Pancreas (tissue), 10 donors: ENCODE data around the gene HOXC10. TPM values are rescaled to one million over a fixed set of nuclear protein-coding genes. Genes with fewer than 3 reads are reported as not detected.

Experiments used
- ATAC-seq, 4 donors: fragments of 200-7000 bp; cut with Tn5 transposase; one replicate each; pipeline versions ENCODE4 v1.8.0 to v1.9.1; 2020; ENCODE audit warnings: mild to moderate bottlenecking in 4 of 4, moderate library complexity in 4 of 4
- DNase-seq, 6 donors: peaks; one replicate each; pipeline ENCODE4 v3.0.0-alpha.2; 2020
- FAIRE-seq: peaks from 2 replicates; lab custom pipeline; 2012; peaks lifted over from hg19 to GRCh38; lab: Jason Lieb, UNC
- H3K27ac ChIP-seq, 4 donors: fragments of 200-600 bp; sonication (generic); 1 replicate in 3 of 4; 2 replicates in 1 of 4; pipeline versions ENCODE4 v1.5.0 to v1.8.0; 2020
- H3K27me3 ChIP-seq, 4 donors: fragments of 200-600 bp; one replicate each; pipeline ENCODE4 v1.8.0; 2021
- H3K36me3 ChIP-seq, 3 donors: fragments of 200-600 bp; sonication (generic) in 1 of 3; one replicate each; pipeline versions ENCODE4 v1.5.0 to v1.8.0; 2020 to 2021
- H3K4me1 ChIP-seq, 3 donors: fragments of 200-600 bp; one replicate each; pipeline ENCODE4 v1.8.0; 2021
- H3K4me3 ChIP-seq, 4 donors: fragments of 200-600 bp; sonication (generic) in 2 of 4; one replicate each; pipeline versions ENCODE4 v1.5.0 to v1.8.0; 2020 to 2021
- H3K9me3 ChIP-seq, 4 donors: fragments of 200-600 bp; one replicate each; pipeline ENCODE4 v1.8.0; 2021
- WGBS, 2 donors: extraction: QIAGEN DNeasy Blood & Tissue Kit; methylation state at CpG; one replicate each; pipeline ENCODE4 v1.1.7; 2013; 5-methylcytosine and 5-hydroxymethylcytosine counted together
- intact Hi-C, 3 donors: fragments of 100-400 bp; cut with DNase I; formaldehyde crosslinking; loops; one replicate each; pipeline versions ENCODE4 v1.11.1 to v1.14.2; 2022
- polyA plus RNA-seq, 2 donors: library from polyadenylated mRNA; stranded (reverse); fragments of 200-250 nt; gene quantifications; one replicate each; pipeline ENCODE4 v1.2.3, GENCODE V29; 2013
- total RNA-seq, 6 donors: library from RNA; stranded (reverse); fragmentation: NEBNext Ultra II Directional in 4 of 6; extraction: Animal tissue kit (Norgen Biotek cat#: 25700) in 4 of 6; gene quantifications; one replicate each; pipeline versions ENCODE4 v1.2.1 to v1.2.4, GENCODE V29; 2021 to 2023
- TF ChIP-seq, protein P1 (sequence below), 4 donors: fragments of 200-600 bp; sonication (generic) in 3 of 4; IDR thresholded peaks; one replicate each; pipeline versions ENCODE4 v1.5.0 to v1.8.0; 2021; ENCODE audit warnings: antibody characterized with exemption in 4 of 4
- donor health status: healthy with polysubstance abuse.
- donor health status: DM: no; HTN: no; CAD: no; lungs with moderate emphysema.
- donor health status: DM: no; HTN: no; CAD: no.
- donor health status: control.
- donor health status: control.
- donor health status: Bipolar disorder and iron deficiency.
- donor health status: DM: yes; HTN: yes; CAD: no.
- donor health status: DM: no; HTN: no; CAD: no.
- donor health status: DM: no; HTN: no; CAD: no.
- donor health status: DM: yes; HTN: yes; CAD: no.

HOXC10 gene
- total and polyA plus RNA-seq, 8 donors = 0.08 to 0.16 TPM; not detected in 6

- no peaks in the 10 kb centered on the region for H3K9me3 ChIP-seq
- peaks cover 0 to 9% (median 9%) of the 10 kb centered on the region in 3 donors for H3K4me1 ChIP-seq
- ATAC-seq = no peak
- H3K36me3 ChIP-seq = no peaks in the 10 kb centered on the region
- DNase-seq = no peak
- peaks cover 0 to 70% (median 27%) of the 10 kb centered on the region in 4 donors for H3K27me3 ChIP-seq
- FAIRE-seq = no peak
- intact Hi-C loops = no loop called here
- TF ChIP-seq, protein P1, sequence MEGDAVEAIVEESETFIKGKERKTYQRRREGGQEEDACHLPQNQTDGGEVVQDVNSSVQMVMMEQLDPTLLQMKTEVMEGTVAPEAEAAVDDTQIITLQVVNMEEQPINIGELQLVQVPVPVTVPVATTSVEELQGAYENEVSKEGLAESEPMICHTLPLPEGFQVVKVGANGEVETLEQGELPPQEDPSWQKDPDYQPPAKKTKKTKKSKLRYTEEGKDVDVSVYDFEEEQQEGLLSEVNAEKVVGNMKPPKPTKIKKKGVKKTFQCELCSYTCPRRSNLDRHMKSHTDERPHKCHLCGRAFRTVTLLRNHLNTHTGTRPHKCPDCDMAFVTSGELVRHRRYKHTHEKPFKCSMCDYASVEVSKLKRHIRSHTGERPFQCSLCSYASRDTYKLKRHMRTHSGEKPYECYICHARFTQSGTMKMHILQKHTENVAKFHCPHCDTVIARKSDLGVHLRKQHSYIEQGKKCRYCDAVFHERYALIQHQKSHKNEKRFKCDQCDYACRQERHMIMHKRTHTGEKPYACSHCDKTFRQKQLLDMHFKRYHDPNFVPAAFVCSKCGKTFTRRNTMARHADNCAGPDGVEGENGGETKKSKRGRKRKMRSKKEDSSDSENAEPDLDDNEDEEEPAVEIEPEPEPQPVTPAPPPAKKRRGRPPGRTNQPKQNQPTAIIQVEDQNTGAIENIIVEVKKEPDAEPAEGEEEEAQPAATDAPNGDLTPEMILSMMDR (IDR thresholded peaks at IDR 0.05) = no peak
- no peak overlapping the region for H3K4me3 ChIP-seq
- WGBS, 2 donors = 32 to 34% methylated on average over 15 of the region's 15 CpGs
- H3K27ac ChIP-seq = no peak overlapping the region
These were observed 4.0 kb upstream of the HOXC10 start for GRCh38 chr12:53980802-53981496.

- ATAC-seq (no peak), FAIRE-seq (no peak), DNase-seq (peak in 1 of 6 donors; percentile 38)
- 24 to 25% methylated on average over 30 of the region's 30 CpGs for WGBS, 2 donors
- Histone ChIP-seq H3K27me3 (peaks cover 0 to 69% (median 27%) of the 10 kb centered on the region in 4 donors), H3K9me3 (no peaks in the 10 kb centered on the region), H3K36me3 (no peaks in the 10 kb centered on the region), H3K4me1 (peaks cover 0 to 14% (median 12%) of the 10 kb centered on the region in 3 donors), H3K4me3 (no peak overlapping the region), H3K27ac (no peak overlapping the region)
- TF ChIP-seq, protein P1 (IDR thresholded peaks at IDR 0.05) = no peak
- intact Hi-C loops = no loop called here
These were observed 3.0 kb upstream of the HOXC10 start for GRCh38 chr12:53981634-53982565.

GRCh38 chr12:53982648-53983567 is 2.0 kb upstream of the HOXC10 start:
- intact Hi-C loops = no loop called here
- Histone ChIP-seq H3K27me3 (peaks cover 0 to 67% (median 25%) of the 10 kb centered on the region in 4 donors), H3K36me3 (no peaks in the 10 kb centered on the region), H3K27ac (no peak overlapping the region), H3K9me3 (no peaks in the 10 kb centered on the region), H3K4me1 (peaks cover 0 to 14% (median 12%) of the 10 kb centered on the region in 3 donors), H3K4me3 (no peak overlapping the region)
- no peak for FAIRE-seq
- peak in 1 of 6 donors; percentile 20 for DNase-seq
- 13 to 14% methylated on average over 26 of the region's 26 CpGs for WGBS, 2 donors
- TF ChIP-seq, protein P1 (IDR thresholded peaks at IDR 0.05) = no peak
- no peak for ATAC-seq

DNA sequence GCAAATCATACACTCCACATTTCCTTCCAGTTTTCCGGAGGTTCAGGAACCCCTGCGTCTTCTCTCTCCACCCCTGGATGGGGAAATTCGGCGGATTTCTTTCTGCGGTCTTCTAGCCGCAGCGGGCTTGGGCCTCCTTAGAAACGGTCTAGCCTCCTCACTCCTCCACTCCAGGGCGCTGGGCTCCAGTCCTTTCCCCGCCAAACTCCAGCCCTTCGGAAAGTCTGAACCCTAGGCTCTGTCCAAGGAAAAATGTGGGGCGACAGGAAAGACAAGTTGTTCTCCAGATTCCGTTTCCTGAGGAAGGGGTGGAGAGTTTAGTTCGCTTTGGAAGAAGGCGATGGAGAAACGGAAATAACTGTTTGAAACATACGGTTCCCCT is 1.4 kb upstream of the HOXC10 start:
- intact Hi-C loops = no loop called here
- DNase-seq = peak in 1 of 6 donors; percentile 9
- Histone ChIP-seq H3K4me1 (peaks cover 0 to 14% (median 12%) of the 10 kb centered on the region in 3 donors), H3K27me3 (peaks cover 0 to 72% (median 28%) of the 10 kb centered on the region in 4 donors), H3K27ac (no peak overlapping the region), H3K4me3 (no peak overlapping the region), H3K36me3 (no peaks in the 10 kb centered on the region), H3K9me3 (no peaks in the 10 kb centered on the region)
- FAIRE-seq = no peak
- TF ChIP-seq, protein P1 (IDR thresholded peaks at IDR 0.05) = no peak
- ATAC-seq = no peak
- WGBS, 2 donors = 8% methylated on average over 17 of the region's 17 CpGs
